HG03064 (cell line): Measurements from ENCODE around the gene DCPS.
"Not testable (repeated sequence)": the region's sequence is repeated elsewhere in the genome, so short reads cannot be mapped to it uniquely, and the experiment has no call there.

Experiments used
- ATAC-seq: cut with Tn5 transposase; IDR thresholded peaks from one replicate; pipeline ENCODE4 v1.9.1; 2021; ENCODE audit warnings: low read depth; ENCODE audit not compliant: unreplicated experiment

DCPS gene, protein sequence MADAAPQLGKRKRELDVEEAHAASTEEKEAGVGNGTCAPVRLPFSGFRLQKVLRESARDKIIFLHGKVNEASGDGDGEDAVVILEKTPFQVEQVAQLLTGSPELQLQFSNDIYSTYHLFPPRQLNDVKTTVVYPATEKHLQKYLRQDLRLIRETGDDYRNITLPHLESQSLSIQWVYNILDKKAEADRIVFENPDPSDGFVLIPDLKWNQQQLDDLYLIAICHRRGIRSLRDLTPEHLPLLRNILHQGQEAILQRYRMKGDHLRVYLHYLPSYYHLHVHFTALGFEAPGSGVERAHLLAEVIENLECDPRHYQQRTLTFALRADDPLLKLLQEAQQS

DNA sequence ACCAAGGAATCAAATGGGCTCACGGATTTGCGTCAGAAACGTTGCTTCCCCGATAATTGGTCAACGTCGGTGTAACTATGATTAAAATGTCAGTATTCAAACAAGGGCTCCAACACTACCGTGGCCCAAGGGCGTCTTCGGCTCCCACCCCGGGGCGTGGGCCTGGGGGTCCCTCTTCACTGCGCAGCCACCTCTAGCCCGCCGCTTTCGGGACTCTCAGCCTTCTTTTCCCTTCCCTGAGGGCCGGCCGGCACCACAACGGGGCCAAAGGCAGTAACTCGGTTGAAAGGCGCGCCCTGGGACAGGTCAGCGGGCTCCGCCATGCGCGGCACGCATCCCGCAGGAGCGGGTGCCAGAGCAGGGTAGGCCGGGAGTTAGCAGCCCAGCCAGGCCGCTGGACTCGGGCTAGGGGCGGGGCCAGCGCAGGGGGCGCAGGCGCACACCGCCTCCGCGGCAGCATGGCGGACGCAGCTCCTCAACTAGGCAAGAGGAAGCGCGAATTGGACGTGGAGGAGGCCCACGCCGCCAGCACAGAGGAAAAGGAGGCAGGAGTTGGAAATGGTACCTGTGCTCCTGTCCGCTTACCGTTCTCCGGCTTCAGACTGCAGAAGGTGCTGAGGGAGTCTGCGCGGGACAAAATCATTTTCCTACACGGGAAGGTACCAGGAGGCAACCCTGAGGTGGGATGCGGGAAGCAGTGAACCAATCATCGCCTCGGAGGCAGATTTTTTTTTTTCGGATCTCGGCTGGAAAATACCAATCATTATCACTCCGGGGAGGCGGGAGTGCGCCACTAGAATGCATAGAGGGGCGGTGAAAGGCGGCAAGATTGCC lies at the start of gene DCPS:
TSS of gene DCPS (plus strand) at position 438 of the 834 bp plus-strand sequence. CDS start at position 459, 21 bp downstream.
- ATAC-seq: peak; percentile 88

DNA sequence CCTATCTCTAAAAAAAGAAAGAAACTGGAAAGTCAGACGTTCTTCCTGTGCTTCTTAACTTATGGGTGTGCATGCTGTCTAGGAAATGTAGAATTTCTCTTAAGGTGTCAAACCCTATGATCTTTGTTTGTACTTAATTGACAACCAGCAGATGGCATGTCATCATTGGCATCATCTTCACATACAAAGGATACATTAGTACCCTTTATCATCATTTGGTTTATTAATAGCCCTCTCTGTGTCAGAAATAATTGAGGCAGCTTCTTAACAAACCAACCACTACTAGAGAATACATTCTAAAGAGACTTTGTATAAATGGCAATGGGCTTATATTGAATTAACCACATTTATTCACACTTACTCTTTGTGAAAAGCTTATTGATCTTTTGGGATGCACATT lies 49.0 kb upstream of the DCPS start:
- ATAC-seq: no peak

DNA sequence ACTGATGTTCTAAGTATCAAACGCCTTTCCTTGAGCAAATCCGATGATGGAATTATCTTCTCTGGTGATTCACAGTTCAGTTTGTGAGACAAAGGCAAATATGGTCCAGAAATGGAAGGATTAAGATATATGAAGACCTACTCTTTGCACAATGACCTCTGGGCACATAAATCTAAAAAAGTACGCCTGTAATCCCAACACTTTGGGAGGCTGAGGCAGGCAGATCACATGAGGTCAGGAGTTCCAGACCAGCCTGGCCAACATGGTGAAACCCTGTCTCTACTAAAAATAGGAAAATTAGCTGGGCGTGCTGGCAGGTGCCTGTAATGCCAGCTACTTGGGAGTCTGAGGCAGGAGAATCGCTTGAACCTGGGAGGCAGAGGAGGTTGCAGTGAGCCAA lies 48.4 kb upstream of the DCPS start:
- not testable (repeated sequence) for ATAC-seq

DNA sequence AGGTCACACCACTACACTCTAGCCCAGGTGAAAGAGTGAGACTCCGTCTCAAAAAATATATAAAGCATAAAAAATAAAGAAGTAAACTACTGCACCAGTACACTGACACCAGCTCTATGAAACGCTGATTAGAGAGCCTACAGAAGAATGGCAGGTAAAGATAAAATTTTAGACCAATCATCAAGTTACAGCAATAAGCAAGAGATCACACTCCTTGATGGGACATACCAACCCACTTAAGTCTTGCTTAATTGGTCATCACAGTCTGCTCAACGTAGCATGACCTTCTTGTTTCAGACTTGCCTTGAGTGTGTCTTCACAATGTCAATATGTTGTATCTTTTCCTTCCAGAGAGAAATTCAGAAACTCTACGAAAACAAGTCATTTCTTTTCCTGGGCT lies 47.6 kb upstream of the DCPS start:
- ATAC-seq: no peak

DNA sequence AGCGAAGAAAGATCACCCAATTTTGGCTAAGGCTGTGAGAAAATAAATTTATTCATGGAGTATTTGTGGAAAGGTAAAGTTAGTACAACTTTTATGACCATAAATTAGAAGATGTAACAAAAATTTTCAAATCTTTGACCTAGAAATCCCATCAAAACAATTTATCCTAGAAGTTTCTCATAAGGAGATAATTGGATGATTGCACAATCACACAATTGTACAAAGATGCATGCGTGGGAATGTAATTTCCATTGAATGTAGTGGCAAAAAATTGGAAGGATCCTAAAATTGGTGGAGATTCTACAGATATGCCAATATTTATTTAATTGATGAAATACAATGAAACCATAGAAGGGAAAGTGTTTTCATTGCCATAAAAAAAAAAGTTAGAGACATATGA lies 46.7 kb upstream of the DCPS start:
- ATAC-seq: no peak

DNA sequence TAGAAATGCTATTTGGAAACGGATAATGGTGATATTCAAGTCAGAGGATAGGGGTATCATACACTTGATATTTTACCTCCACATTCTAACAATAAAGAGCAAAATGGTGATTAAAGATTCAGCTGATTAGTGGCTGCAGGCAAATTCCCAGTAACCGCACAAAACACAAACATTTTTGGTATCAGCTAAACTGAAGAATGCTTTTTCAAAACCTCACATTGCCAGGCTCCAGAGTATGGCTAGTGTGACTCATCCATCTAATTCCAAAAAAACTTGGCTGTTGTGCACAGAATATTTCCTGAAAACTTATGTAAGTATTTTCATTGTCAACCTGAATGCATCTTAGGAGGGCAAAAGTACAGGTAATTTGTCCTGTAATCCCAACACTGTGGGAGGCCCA lies 46.1 kb upstream of the DCPS start:
- no peak for ATAC-seq

DNA sequence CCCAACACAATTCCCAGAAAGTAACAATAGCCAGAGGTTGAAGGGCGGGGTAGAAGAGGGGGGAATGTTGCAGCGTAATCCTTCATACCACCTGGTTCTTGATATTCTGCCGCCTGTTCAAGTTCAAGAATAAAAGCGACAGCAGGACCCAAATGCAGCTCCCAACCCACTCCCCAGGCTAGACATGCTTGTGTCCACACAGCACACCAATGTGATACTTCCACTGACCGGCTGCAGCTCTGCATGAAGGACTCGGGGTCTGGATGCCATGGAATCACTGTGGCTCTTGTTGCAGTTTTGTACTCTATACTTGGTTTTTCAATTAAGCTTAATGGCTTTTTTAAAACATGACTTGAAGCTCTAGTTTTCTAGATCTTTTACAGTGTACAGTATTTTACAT lies 41.6 kb upstream of the DCPS start:
- no peak for ATAC-seq

DNA sequence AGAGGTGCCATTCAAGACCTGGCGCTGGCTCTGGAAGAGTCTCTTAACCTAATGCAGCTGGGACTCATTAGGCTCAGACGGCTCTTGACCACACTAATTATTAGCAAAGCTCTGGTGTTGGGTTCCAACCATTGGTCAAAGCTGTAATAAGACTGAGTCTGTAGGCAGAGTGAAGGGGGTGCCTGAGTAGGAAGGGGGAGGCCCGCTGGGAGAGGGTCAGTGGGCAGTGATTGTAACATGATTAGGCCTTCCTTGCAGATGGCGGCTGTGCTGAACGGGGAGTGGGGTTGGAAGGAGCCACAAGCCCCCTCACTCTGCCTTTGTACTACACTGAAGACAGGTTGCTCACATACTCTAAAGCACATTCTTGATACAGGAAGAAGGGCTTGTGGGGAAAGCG lies 40.4 kb upstream of the DCPS start:
- no peak for ATAC-seq

DNA sequence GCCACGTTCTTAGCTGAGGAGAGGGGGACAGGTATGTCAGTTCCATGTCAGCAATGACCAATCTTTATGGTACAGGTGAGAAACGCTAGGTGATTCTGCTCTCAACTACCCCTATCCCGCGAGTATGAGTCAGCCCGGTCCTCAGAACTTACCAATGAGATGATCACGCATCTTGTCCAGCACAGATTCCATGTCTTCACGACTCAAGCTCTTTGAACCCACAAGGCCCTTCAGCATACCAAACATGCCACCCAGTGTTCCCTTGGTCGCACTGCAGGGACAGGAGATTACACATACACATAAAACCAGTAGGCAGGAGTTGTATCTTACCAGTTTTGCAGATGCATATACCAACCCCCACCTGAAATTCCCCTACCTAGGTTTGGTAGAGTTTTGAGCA lies 38.0 kb upstream of the DCPS start:
- no peak for ATAC-seq

DNA sequence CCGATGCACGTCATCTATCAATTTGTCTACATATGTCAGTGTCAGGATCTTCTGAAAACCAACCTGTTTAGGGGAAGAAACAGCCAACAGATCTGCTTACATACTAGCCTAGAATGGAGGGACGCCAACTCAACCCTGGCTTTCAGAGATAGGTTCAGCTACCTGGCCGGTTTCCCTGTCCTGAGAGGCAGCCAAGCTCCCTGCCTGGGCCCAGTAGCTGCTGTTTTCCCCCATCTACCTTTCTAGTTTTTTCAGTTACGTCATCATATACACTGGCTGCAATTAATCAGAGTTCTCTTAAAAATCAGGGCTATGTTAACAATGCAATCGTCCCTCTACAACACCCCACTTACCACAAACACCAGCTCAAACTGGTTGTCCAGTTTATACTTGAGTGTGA lies 36.2 kb upstream of the DCPS start:
- no peak for ATAC-seq

DNA sequence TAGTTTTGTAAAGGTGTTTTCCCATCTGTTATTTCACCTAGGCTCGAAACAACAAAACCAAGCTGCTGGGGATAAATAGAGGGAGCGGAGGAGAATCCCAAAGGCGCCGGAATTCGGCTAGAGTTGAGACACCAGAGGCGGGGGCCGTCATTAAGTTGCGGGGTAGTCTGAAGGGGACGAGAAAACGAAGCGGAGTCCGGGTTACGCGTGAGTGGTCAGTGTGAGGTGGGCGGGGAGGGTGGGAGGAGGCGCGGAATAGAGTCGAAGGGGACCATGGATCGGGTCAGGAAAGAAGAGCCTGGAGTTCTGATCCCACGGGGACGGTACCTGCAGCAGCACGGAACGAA lies 35.5 kb upstream of the DCPS start:
- ATAC-seq: no peak

DNA sequence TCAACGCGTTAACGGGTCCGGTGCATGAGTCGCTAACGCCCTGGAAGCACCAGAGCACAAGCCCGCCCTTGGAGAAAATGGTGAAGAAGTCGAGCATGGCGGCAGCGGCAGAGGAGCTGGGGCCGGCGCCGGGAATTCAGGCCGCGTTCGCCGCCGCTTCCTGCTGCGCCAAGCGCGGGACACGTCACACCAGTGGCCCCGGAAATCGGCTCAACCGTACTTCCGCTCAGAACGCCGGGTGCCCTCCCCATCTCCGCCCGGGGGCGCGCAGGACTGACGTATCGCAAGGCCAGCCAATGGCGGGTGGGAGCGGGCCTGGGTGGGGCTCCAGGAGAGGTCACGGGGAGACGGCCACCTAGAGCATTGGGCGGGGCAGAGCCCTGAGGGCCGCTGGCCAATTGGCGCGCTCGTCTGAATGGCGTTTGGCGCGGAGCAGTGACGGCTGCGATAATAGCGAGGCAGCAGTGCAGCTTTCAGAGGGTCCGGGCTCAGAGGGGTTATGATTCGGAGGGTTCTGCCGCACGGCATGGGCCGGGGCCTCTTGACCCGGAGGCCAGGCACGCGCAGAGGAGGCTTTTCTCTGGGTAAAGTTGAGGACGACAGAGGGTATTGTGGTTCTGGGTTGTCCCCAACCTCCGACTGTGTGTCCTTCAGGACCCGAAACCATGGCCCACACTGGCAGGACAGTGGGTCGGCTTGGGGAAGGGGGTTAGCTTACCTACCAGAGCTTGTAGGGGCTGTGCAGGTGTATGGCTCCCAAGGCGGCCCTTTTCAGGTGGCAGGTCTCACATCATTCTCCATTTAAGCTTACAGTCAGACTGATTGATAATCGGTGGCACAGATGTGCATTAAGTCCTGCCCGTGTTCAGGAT lies 34.9 kb upstream of the DCPS start, which contains the start of the genes FOXRED1 and SRPRA:
TSS of gene FOXRED1 (plus strand) at position 447 of the 872 bp plus-strand sequence. CDS start at position 500, 53 bp downstream.
TSS of gene SRPRA (minus strand) at position 188 of the 872 bp plus-strand sequence. CDS start at position 97, 91 bp downstream.
- peak; percentile 99 for ATAC-seq

DNA sequence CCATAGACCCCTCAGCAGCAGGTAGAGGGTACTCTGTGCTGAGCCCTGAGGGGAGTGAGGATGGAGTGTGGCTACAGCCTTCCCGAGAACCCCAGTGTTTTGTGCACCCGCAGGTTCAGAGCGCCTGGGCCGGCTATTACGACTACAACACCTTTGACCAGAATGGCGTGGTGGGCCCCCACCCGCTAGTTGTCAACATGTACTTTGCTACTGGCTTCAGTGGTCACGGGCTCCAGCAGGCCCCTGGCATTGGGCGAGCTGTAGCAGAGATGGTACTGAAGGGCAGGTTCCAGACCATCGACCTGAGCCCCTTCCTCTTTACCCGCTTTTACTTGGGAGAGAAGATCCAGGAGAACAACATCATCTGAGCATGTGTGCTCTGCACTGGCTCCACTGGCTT lies 26.5 kb upstream of the DCPS start:
- ATAC-seq: no peak

DNA sequence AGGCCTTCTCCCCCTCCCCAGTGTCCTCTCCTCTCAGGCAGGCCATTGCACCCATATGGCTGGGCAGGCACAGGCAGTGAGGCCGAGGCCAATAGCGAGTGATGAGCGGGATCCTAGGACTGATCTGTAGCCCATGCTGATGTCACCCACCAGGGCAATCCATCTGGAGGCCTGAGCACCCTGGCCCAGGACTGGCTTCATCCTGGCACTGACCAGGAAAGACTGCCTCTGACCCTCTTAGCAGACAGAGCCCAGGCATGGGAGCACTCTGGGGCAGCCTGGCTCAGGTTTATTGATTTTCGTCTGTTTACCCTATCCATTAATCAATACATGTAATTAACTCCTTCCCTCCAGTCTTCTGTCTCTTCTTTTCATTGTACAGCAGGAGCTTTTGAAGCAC lies 26.1 kb upstream of the DCPS start:
- no peak for ATAC-seq

DNA sequence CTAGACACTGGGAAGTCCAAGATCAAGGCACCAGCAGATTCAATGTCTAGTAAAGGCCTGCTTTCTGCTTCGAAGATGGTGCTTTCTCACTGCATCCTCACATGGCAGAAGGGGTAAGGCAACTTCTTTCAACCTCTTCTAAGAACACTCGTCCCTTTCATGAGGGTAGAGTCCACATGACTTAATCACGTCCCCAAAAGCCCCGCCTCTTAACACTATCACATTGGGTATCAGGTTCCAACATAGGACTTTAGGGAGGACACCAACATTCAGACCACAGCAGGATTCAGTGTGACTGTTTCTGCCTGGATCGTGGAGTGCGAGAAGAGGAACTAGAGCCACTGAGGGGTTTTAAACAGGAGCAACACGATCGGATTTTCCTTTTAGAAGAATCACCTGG lies 24.7 kb upstream of the DCPS start:
- ATAC-seq: no peak

DNA sequence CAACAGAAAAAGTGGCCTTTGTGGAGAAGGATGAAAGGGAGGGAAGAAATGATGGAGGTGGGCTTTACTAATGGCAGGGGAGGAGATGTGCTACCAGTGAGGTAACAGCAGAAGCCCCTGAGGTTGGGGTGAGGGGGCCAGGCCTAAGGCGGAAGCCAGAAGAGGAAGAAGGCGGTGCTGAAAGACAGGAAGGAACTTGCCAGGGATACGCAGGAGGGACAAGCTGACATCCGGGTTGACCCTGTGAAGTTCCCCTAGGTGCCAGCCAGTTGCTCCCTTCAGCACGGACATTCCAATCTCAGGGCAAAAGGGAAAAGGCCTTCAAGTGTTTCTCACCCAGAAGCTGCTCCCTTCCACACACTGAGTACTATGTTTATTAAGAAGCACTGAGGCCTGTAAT lies 23.3 kb upstream of the DCPS start:
- no peak for ATAC-seq

DNA sequence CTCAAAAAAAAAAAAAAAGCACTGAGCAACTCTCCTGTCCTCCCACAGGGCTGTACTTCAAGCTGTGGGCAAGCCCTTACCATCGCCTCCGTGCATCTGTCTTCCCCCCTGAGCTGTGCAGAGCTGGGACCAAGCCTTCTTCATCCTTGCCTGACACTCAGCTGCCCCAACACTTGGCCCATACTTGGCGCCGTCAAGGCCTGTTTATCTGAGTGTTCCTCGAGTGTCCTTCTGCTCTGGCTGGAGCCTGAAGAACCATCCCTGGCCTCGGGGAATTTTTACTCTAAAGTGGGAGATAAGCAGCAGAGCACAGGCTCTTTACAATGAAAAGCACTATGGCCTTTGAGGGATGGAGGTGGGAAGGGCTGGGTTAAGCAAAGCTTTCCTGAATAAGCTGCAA lies 22.6 kb upstream of the DCPS start:
- no peak for ATAC-seq

DNA sequence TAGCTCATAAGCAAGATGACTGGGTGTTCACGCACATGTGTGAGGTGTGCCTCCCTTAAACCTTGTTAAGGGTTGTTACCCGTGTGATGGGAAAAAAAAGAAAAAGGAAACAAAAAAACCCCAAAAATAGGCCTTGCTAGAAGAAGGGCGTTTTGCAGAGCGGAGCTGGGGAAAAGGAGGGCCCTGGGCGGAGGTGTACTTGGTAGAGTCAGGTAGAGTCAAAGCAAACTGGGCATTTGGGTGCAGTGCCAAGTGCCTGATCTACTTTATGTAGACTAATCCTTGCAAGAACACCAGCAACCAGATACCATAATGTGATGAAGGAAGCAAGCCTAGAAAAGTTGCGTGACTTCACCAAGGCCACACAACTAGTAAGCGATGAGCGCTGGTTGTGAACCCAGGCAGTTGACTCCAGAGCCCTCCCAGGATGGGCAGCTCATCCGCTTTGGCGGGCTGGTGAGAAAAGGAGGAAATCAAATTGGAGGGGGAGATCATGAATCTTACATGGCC lies 22.1 kb upstream of the DCPS start:
- ATAC-seq: no peak

DNA sequence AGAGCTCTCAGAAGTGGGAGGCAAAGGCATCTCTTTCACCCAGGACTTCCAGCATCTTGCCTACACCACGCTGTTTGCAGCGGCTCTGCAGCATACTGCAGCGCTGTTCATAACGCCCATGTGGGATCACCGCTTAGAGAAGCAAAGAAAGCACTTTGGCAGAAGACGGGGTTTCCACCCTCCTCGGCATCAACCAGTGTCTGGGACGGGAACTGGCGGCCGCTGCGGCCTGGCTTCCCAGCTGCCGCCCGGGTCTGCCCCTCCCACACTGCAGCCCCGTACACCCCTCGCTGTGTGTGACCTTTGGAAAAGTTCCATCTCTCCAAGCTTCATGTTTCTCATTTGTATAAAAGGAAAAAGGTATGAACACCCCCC lies 21.5 kb upstream of the DCPS start:
- ATAC-seq: no peak

DNA sequence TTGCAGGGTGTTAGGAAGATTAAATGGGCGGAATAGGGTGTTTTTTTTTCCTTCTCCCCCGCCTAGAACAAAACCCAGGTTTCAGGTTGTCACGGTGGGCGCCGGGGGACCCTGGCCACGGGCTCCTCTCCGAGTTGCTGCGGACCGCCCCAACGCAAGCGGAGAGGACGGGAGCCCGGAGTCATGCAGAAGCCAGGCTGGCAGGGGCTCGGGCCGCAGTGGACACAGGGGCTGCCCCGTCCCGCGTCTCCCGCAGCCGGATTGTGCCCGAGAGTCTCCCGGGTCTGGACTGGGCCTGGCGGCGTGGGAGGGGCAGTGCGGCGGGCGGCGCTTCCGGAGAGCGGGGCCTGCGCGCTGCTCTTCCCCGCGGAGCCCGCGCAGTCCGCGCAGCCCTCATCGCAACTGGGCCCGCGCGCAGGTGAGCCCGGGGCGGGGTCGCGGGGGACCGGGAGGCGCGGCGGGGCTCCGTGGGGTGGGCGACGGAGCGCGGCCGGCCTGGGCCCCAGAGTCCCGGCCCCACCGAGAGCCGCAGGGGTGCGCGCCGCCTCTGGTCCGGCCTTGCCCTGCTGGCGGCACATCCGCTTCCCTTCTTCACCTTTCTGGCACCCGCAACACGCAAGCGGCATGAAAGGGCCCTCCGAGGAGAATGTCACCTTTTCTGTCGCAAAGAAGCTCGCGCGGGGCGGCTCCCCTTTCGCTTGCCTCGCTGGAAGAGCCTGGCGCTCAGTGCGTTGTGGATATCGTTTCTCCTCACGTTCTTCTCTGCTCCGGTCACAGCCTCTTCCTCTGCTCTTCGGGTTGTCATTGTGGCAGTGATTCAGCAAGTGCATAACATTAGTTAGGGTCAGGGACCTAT lies 20.9 kb upstream of the DCPS start, which contains the start of gene TIRAP:
TSS of gene TIRAP (plus strand) at position 358 of the 856 bp plus-strand sequence. CDS start 7,802 bp downstream, outside the sequence.
- peak; percentile 65 for ATAC-seq
